LNCaP clone FGC (cell line): ENCODE results near the gene DIAPH3.

Experiments used
- DNase-seq: peaks from one replicate; pipeline ENCODE4 v3.0.0-alpha.2; 2011; ENCODE audit warnings: low read depth
- H3K4me3 ChIP-seq: 2 replicates; pipeline ENCODE4 v1.5.1; 2011; ENCODE audit warnings: mild to moderate bottlenecking, low read depth, low read length, control low read depth
- CTCF ChIP-seq: IDR thresholded peaks from 2 replicates; pipeline ENCODE4 v1.5.1; 2012; ENCODE audit warnings: mild to moderate bottlenecking; ENCODE audit not compliant: control insufficient read depth, insufficient read depth; ENCODE audit errors: extremely low read depth

The DIAPH3 gene

GRCh38 chr13:59790626-59791025 is 373.1 kb downstream of the DIAPH3 start:
- no peak overlapping the region for H3K4me3 ChIP-seq
- no peak for TF ChIP-seq CTCF
- DNase-seq, result no peak

GRCh38 chr13:59789558-59789957 is 374.2 kb downstream of the DIAPH3 start:
- H3K4me3 ChIP-seq, result no peak overlapping the region
- no peak for TF ChIP-seq CTCF
- no peak for DNase-seq

GRCh38 chr13:59787679-59788078 is 376.0 kb downstream of the DIAPH3 start:
- DNase-seq, result no peak
- H3K4me3 ChIP-seq, result no peak overlapping the region
- no peak for TF ChIP-seq CTCF

- DNase-seq, result no peak
- no peak for TF ChIP-seq CTCF
- no peak overlapping the region for H3K4me3 ChIP-seq
These were observed 381.0 kb downstream of the DIAPH3 start for GRCh38 chr13:59782696-59783095.

- H3K4me3 ChIP-seq, result no peak overlapping the region
- no peak for TF ChIP-seq CTCF
- DNase-seq, result no peak
These were observed 383.7 kb downstream of the DIAPH3 start for GRCh38 chr13:59780058-59780457.

- H3K4me3 ChIP-seq, result no peak overlapping the region
- no peak for TF ChIP-seq CTCF
- DNase-seq, result no peak
These were observed 386.6 kb downstream of the DIAPH3 start for GRCh38 chr13:59776924-59777690.

- no peak for DNase-seq
- no peak overlapping the region for H3K4me3 ChIP-seq
- no peak for TF ChIP-seq CTCF
These were observed 389.2 kb downstream of the DIAPH3 start for GRCh38 chr13:59774491-59774971.
